ENCODE measurements around the gene SDCCAG8. TPM values are rescaled to one million over a fixed set of nuclear protein-coding genes. Genes with fewer than 3 reads are reported as not detected.
"Not testable (repeated sequence)": the region's sequence is repeated elsewhere in the genome, so short reads cannot be mapped to it uniquely, and the experiment has no call there.

Gene SDCCAG8
- total RNA-seq, 2 donors from 2014 or later = 41.7 to 55.6 TPM

GRCh38 chr1:243325305-243325890 is 69.6 kb downstream of the SDCCAG8 start:
- no peak for TF ChIP-seq POLR2A (IDR thresholded peaks at IDR 0.05)
- peak in 3 of 4 experiments; percentile 68 to 85 (median 82) for TF ChIP-seq CTCF (IDR thresholded peaks at IDR 0.05)
- TF ChIP-seq POLR2AphosphoS5 (IDR thresholded peaks at IDR 0.05) = no peak
- Histone ChIP-seq H3K4me3 (no peak overlapping the region), H3K36me3 (no peaks in the 10 kb centered on the region), H3K4me1 (replicated peaks) (no peaks in the 10 kb centered on the region), H3K9me3 (no peaks in the 10 kb centered on the region), H3K27me3 (replicated peaks; ENCODE audit: insufficient read depth) (no peaks in the 10 kb centered on the region), H3K27ac (no peak overlapping the region)
- peak; percentile 22 for DNase-seq (ENCODE audit: low spot score)
- intact Hi-C loops (cut with DNase I) = no loop called here
- WGBS = 3% methylated on average over 1 of the region's 1 CpG

GRCh38 chr1:243332440-243332839 is 76.6 kb downstream of the SDCCAG8 start:
- no peaks in the 10 kb centered on the region for H3K9me3 ChIP-seq
- intact Hi-C loops (cut with DNase I) = no loop called here

DNA sequence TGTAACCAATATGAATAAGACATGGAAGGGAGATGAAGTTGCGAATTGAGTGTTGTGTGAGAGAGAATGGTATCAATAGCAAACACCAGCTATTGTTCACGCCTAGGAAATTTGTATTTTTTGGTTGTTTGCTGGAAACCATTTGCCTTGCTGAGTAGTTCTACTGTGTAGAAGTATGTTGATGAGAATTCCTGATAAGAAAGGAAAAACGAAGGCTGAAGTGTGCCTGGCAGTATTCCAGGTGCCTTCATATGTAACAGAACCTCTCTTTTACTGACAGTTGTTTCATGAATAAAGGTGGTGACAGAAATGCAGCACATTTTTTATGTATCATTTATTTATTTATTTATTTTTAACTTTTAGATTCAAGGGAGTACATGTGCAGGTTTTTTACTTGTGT is 79.5 kb downstream of the SDCCAG8 start:
- DNase-seq (ENCODE audit: low spot score) = no peak
- Histone ChIP-seq H3K4me3 (no peak overlapping the region), H3K4me1 (replicated peaks) (no peaks in the 10 kb centered on the region), H3K27me3 (replicated peaks; ENCODE audit: insufficient read depth) (no peaks in the 10 kb centered on the region), H3K36me3 (no peaks in the 10 kb centered on the region), H3K27ac (no peak overlapping the region), H3K9me3 (no peaks in the 10 kb centered on the region)
- no peak for TF ChIP-seq POLR2AphosphoS5 (IDR thresholded peaks at IDR 0.05)
- TF ChIP-seq CTCF (IDR thresholded peaks at IDR 0.05) = no peak
- no peak for TF ChIP-seq POLR2A (IDR thresholded peaks at IDR 0.05)
- WGBS = 69% methylated on average over 3 of the region's 3 CpGs
- intact Hi-C loops (cut with DNase I) = no loop called here

More at GRCh38 chr1:243332440-243332839, 76.6 kb downstream of the SDCCAG8 start:
- TF ChIP-seq POLR2AphosphoS5 (IDR thresholded peaks at IDR 0.05) = no peak
- no peak for TF ChIP-seq CTCF (IDR thresholded peaks at IDR 0.05)
- no peak for TF ChIP-seq POLR2A (IDR thresholded peaks at IDR 0.05)
- no peak overlapping the region for H3K4me3 ChIP-seq
- no peak overlapping the region for H3K27ac ChIP-seq
- no peaks in the 10 kb centered on the region for H3K4me1 ChIP-seq (replicated peaks)
- WGBS = 92% methylated on average over 18 of the region's 18 CpGs
- no peaks in the 10 kb centered on the region for H3K36me3 ChIP-seq
- no peaks in the 10 kb centered on the region for H3K27me3 ChIP-seq (replicated peaks; ENCODE audit: insufficient read depth)
- no peak for DNase-seq (ENCODE audit: low spot score)

- H3K4me1 ChIP-seq (replicated peaks) = no peaks in the 10 kb centered on the region
- no peaks in the 10 kb centered on the region for H3K9me3 ChIP-seq
- no peak overlapping the region for H3K27ac ChIP-seq
- no peaks in the 10 kb centered on the region for H3K27me3 ChIP-seq (replicated peaks; ENCODE audit: insufficient read depth)
- TF ChIP-seq POLR2AphosphoS5 (IDR thresholded peaks at IDR 0.05) = no peak
- no peak for TF ChIP-seq CTCF (IDR thresholded peaks at IDR 0.05)
- no peak for TF ChIP-seq POLR2A (IDR thresholded peaks at IDR 0.05)
- no peak for DNase-seq (ENCODE audit: low spot score)
- H3K36me3 ChIP-seq = no peaks in the 10 kb centered on the region
- H3K4me3 ChIP-seq = no peak overlapping the region
- intact Hi-C loops (cut with DNase I) = no loop called here
- 89% methylated on average over 2 of the region's 2 CpGs for WGBS
Measured at GRCh38 chr1:243336163-243336562, 80.3 kb downstream of the SDCCAG8 start.

- H3K9me3 ChIP-seq; DNase-seq (ENCODE audit: low spot score); H3K4me1 ChIP-seq (replicated peaks); H3K36me3 ChIP-seq; H3K4me3 ChIP-seq; H3K27me3 ChIP-seq (replicated peaks; ENCODE audit: insufficient read depth); H3K27ac ChIP-seq; intact Hi-C loops (cut with DNase I): not testable (repeated sequence)
- 91% methylated on average over 4 of the region's 4 CpGs for WGBS
Measured at GRCh38 chr1:243338848-243339247, 83.0 kb downstream of the SDCCAG8 start.
